Hypothalamus (tissue), 51 donors: Measurements from ENCODE around the gene F10.

ENCODE experiments used
- DNase-seq, 51 donors: peaks; one replicate each; lab custom pipeline; 2025; lab: John Stamatoyannopoulos, UW

Gene F10

GRCh38 chr13:113086031-113086750 is 36.4 kb upstream of the F10 start:
- no peak for DNase-seq

GRCh38 chr13:113086991-113087922 is 35.3 kb upstream of the F10 start:
- DNase-seq: no peak

GRCh38 chr13:113087923-113088690 is 34.5 kb upstream of the F10 start:
- DNase-seq: no peak

GRCh38 chr13:113088691-113089020 is 33.9 kb upstream of the F10 start:
- no peak for DNase-seq

- no peak for DNase-seq
These were observed 32.7 kb upstream of the F10 start for GRCh38 chr13:113089693-113090414.

- no peak for DNase-seq
These were observed 32.2 kb upstream of the F10 start for GRCh38 chr13:113090415-113090770.

- no peak for DNase-seq
These were observed 31.8 kb upstream of the F10 start for GRCh38 chr13:113090806-113091205.

- DNase-seq: no peak
These were observed 31.3 kb upstream of the F10 start for GRCh38 chr13:113091211-113091771.

GRCh38 chr13:113091891-113092775 is 30.5 kb upstream of the F10 start:
- no peak for DNase-seq

GRCh38 chr13:113092776-113093579 is 29.6 kb upstream of the F10 start:
- no peak for DNase-seq

- DNase-seq: no peak
These were observed 28.8 kb upstream of the F10 start for GRCh38 chr13:113093580-113094409.

GRCh38 chr13:113094410-113094800 is 28.2 kb upstream of the F10 start:
- DNase-seq: no peak

GRCh38 chr13:113095146-113096051 is 27.2 kb upstream of the F10 start:
- DNase-seq: no peak

- DNase-seq: no peak
These were observed 26.4 kb upstream of the F10 start for GRCh38 chr13:113096052-113096744.

GRCh38 chr13:113096745-113097305 is 25.8 kb upstream of the F10 start:
- no peak for DNase-seq

GRCh38 chr13:113097651-113098050 is 24.9 kb upstream of the F10 start:
- no peak for DNase-seq
